Sigmoid colon (tissue), 7 donors: ENCODE data around the gene KANK2. TPM values are rescaled to one million over a fixed set of nuclear protein-coding genes. Genes with fewer than 3 reads are reported as not detected.

ENCODE experiments used
- DNase-seq: peaks from one replicate; pipeline ENCODE4 v3.0.0-alpha.2; 2019
- H3K27ac ChIP-seq, 4 donors: fragments of 200-600 bp; sonication (generic); one replicate each; pipeline ENCODE4 v1.5.1; 2016 to 2019; ENCODE audit warnings: mild to moderate bottlenecking in 1 of 4
- H3K27me3 ChIP-seq, 3 donors: fragments of 200-600 bp; sonication (generic); one replicate each; pipeline ENCODE4 v1.5.1; 2019; ENCODE audit warnings: mild to moderate bottlenecking in 1 of 3
- H3K36me3 ChIP-seq, 4 donors: fragments of 200-600 bp; sonication (generic); one replicate each; pipeline ENCODE4 v1.5.1; 2016 to 2019
- H3K4me1 ChIP-seq, 4 donors: fragments of 200-600 bp; sonication (generic); one replicate each; pipeline ENCODE4 v1.5.1; 2017 to 2019
- H3K4me3 ChIP-seq, 4 donors: fragments of 200-600 bp; sonication (generic); one replicate each; pipeline ENCODE4 v1.5.1; 2017 to 2019; ENCODE audit warnings: mild to moderate bottlenecking in 2 of 4, moderate library complexity in 1 of 4
- H3K9me3 ChIP-seq, 4 donors: fragments of 200-600 bp in 3 of 4; sonication (generic) in 3 of 4; one replicate each; pipeline versions ENCODE4 v1.5.1 to v1.6.1; 2013 to 2019
- CTCF ChIP-seq, 4 experiments: fragments of 450-650 bp in 3 of 4; fragments of 200-600 bp in 1 of 4; IDR thresholded peaks; one replicate each; pipeline ENCODE4 v1.5.1; 2016 to 2019; ENCODE audit warnings: antibody characterized with exemption in 4 of 4, mild to moderate bottlenecking in 3 of 4, moderate library complexity in 2 of 4
- EP300 ChIP-seq, 4 donors: sonication (generic); formaldehyde crosslinking; IDR thresholded peaks; one replicate each; pipeline ENCODE4 v1.6.1; 2017; ENCODE audit warnings: antibody characterized with exemption in 4 of 4
- POLR2A ChIP-seq, 2 donors: fragments of 450-650 bp; IDR thresholded peaks; one replicate each; pipeline ENCODE4 v1.6.1; 2016; ENCODE audit warnings: antibody characterized with exemption in 2 of 2, mild to moderate bottlenecking in 2 of 2, moderate library complexity in 2 of 2
- POLR2AphosphoS5 ChIP-seq, 4 donors: sonication (generic); formaldehyde crosslinking; IDR thresholded peaks; one replicate each; pipeline ENCODE4 v1.6.1; 2017; ENCODE audit warnings: antibody characterized with exemption in 4 of 4
- WGBS, 2 donors: extraction: QIAGEN DNeasy Blood & Tissue Kit; methylation state at CpG; one replicate each; pipeline ENCODE4 v1.1.7; 2013; 5-methylcytosine and 5-hydroxymethylcytosine counted together
- intact Hi-C: fragments of 100-400 bp; cut with DNase I; formaldehyde crosslinking; loops from one replicate; pipeline ENCODE4 v1.15.1; 2023
- polyA plus RNA-seq, 3 donors: library from polyadenylated mRNA; stranded (reverse); fragments of 200-250 nt; gene quantifications; one replicate each; pipeline ENCODE4 v1.2.3, GENCODE V29; 2013
- total RNA-seq, 4 donors: library from RNA; depleted of rRNA; stranded (reverse); fragments of >200 nt; gene quantifications; one replicate each; pipeline ENCODE4 v1.1.0, GENCODE V29; 2016
- donor health status: healthy with polysubstance abuse.
- donor health status: Bipolar disorder and iron deficiency.
- donor health status: healthy.

The KANK2 gene
- total and polyA plus RNA-seq, 7 donors, result 29.8 to 1,314 (median 691) TPM

- DNase-seq, result no peak
- H3K4me1 ChIP-seq, result peaks cover 0 to 11% (median 7%) of the 10 kb centered on the region in 4 donors
- H3K4me3 ChIP-seq, result no peak overlapping the region
- no peak overlapping the region for H3K27ac ChIP-seq
- TF ChIP-seq EP300 (IDR thresholded peaks at IDR 0.05) (no peak), POLR2AphosphoS5 (IDR thresholded peaks at IDR 0.05) (no peak), POLR2A (IDR thresholded peaks at IDR 0.05) (no peak), CTCF (IDR thresholded peaks at IDR 0.05) (no peak)
- WGBS, 2 donors, result 85 to 91% methylated on average over 6 of the region's 6 CpGs
- H3K36me3 ChIP-seq, result peaks cover 0 to 28% (median 0%) of the 10 kb centered on the region in 4 donors
- peaks cover 0 to 2% (median 0%) of the 10 kb centered on the region in 4 donors for H3K9me3 ChIP-seq
- intact Hi-C loops, result no loop called here
- no peaks in the 10 kb centered on the region for H3K27me3 ChIP-seq
These were observed 41.5 kb upstream of the KANK2 start for GRCh38 chr19:11238781-11239376.

GRCh38 chr19:11238041-11238440 is 40.7 kb upstream of the KANK2 start:
- H3K27me3 ChIP-seq, result no peaks in the 10 kb centered on the region
- TF ChIP-seq CTCF (IDR thresholded peaks at IDR 0.05) (no peak), POLR2A (IDR thresholded peaks at IDR 0.05) (no peak), POLR2AphosphoS5 (IDR thresholded peaks at IDR 0.05) (no peak), EP300 (IDR thresholded peaks at IDR 0.05) (no peak)
- intact Hi-C loops, result no loop called here
- H3K4me1 ChIP-seq, result peaks cover 0 to 2% (median under 1%) of the 10 kb centered on the region in 4 donors
- no peak overlapping the region for H3K4me3 ChIP-seq
- 89 to 96% methylated on average over 11 of the region's 11 CpGs for WGBS, 2 donors
- no peak overlapping the region for H3K27ac ChIP-seq
- DNase-seq, result no peak
- peaks cover 0 to 34% (median 0%) of the 10 kb centered on the region in 4 donors for H3K36me3 ChIP-seq
- peaks cover 0 to 2% (median 0%) of the 10 kb centered on the region in 4 donors for H3K9me3 ChIP-seq

- Histone ChIP-seq H3K4me3 (no peak overlapping the region), H3K27me3 (no peaks in the 10 kb centered on the region), H3K27ac (no peak overlapping the region), H3K9me3 (peaks cover 0 to 2% (median 0%) of the 10 kb centered on the region in 4 donors), H3K4me1 (no peaks in the 10 kb centered on the region), H3K36me3 (peaks cover 0 to 41% (median 4%) of the 10 kb centered on the region in 4 donors)
- WGBS, 2 donors, result 84 to 89% methylated on average over 15 of the region's 15 CpGs
- DNase-seq, result no peak
- intact Hi-C loops, result no loop called here
- no peak for TF ChIP-seq POLR2A (IDR thresholded peaks at IDR 0.05)
- TF ChIP-seq CTCF (IDR thresholded peaks at IDR 0.05), result no peak
- TF ChIP-seq EP300 (IDR thresholded peaks at IDR 0.05), result no peak
- TF ChIP-seq POLR2AphosphoS5 (IDR thresholded peaks at IDR 0.05), result no peak
These were observed 40.0 kb upstream of the KANK2 start for GRCh38 chr19:11237321-11237720.

- WGBS, 2 donors, result 93 to 94% methylated on average over 31 of the region's 31 CpGs
- no peak for TF ChIP-seq CTCF (IDR thresholded peaks at IDR 0.05)
- TF ChIP-seq EP300 (IDR thresholded peaks at IDR 0.05), result no peak
- TF ChIP-seq POLR2AphosphoS5 (IDR thresholded peaks at IDR 0.05), result no peak
- no peak for TF ChIP-seq POLR2A (IDR thresholded peaks at IDR 0.05)
- Histone ChIP-seq H3K27me3 (no peaks in the 10 kb centered on the region), H3K4me1 (no peaks in the 10 kb centered on the region), H3K27ac (no peak overlapping the region), H3K4me3 (no peak overlapping the region), H3K9me3 (peaks cover 0 to 2% (median 0%) of the 10 kb centered on the region in 4 donors), H3K36me3 (peaks cover 0 to 46% (median 7%) of the 10 kb centered on the region in 4 donors)
- no peak for DNase-seq
- intact Hi-C loops, result no loop called here
These were observed 39.3 kb upstream of the KANK2 start for GRCh38 chr19:11236324-11237301.
